Right lobe of liver (tissue), 4 donors: Measurements from ENCODE around the gene NAP1L5.

Experiments used
- POLR2A ChIP-seq: fragments of 450-650 bp; IDR thresholded peaks from one replicate; pipeline ENCODE4 v1.6.1; 2017; ENCODE audit warnings: antibody characterized with exemption, mild to moderate bottlenecking
- TF ChIP-seq, protein P1 (sequence below), 4 donors: fragments of 200-600 bp in 3 of 4; fragments of 450-650 bp in 1 of 4; IDR thresholded peaks; one replicate each; pipeline versions ENCODE4 v1.5.1 to v1.8.0; 2016 to 2022; ENCODE audit warnings: antibody characterized with exemption in 4 of 4, mild to moderate bottlenecking in 2 of 4
- donor health status: DM: no; HTN: no; CAD: no.
- donor health status: DM: no; HTN: no; CAD: no.
- donor health status: DM: no; HTN: yes; CAD: no.

- TF ChIP-seq, protein P1, sequence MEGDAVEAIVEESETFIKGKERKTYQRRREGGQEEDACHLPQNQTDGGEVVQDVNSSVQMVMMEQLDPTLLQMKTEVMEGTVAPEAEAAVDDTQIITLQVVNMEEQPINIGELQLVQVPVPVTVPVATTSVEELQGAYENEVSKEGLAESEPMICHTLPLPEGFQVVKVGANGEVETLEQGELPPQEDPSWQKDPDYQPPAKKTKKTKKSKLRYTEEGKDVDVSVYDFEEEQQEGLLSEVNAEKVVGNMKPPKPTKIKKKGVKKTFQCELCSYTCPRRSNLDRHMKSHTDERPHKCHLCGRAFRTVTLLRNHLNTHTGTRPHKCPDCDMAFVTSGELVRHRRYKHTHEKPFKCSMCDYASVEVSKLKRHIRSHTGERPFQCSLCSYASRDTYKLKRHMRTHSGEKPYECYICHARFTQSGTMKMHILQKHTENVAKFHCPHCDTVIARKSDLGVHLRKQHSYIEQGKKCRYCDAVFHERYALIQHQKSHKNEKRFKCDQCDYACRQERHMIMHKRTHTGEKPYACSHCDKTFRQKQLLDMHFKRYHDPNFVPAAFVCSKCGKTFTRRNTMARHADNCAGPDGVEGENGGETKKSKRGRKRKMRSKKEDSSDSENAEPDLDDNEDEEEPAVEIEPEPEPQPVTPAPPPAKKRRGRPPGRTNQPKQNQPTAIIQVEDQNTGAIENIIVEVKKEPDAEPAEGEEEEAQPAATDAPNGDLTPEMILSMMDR (IDR thresholded peaks at IDR 0.05): no peak
- no peak for TF ChIP-seq POLR2A
Observed at GRCh38 chr4:88655226-88655625, 42.4 kb downstream of the NAP1L5 start.
